BE2C (cell line): ENCODE results near the gene SIPA1L3.

ENCODE experiments used
- DNase-seq: peaks from one replicate; pipeline ENCODE4 v3.0.0-alpha.2; 2020
- H3K27me3 ChIP-seq: fragments of 250-450 bp; sonication (Bioruptor Pico); 2 replicates; pipeline ENCODE4 v1.5.1; 2020; ENCODE audit warnings: mild to moderate bottlenecking
- H3K36me3 ChIP-seq: fragments of 250-450 bp; sonication (Bioruptor Pico); 2 replicates; pipeline ENCODE4 v1.5.1; 2020; ENCODE audit warnings: mild to moderate bottlenecking
- H3K4me1 ChIP-seq: fragments of 250-450 bp; sonication (Bioruptor Pico); 2 replicates; pipeline ENCODE4 v1.5.1; 2020
- H3K4me3 ChIP-seq: 2 replicates; pipeline ENCODE4 v1.5.1; 2011; ENCODE audit warnings: low read depth, low read length
- H3K9me3 ChIP-seq: fragments of 250-450 bp; sonication (Bioruptor Pico); 2 replicates; pipeline ENCODE4 v1.5.1; 2020
- CTCF ChIP-seq: IDR thresholded peaks from 2 replicates; pipeline ENCODE4 v1.5.1; 2012; ENCODE audit warnings: mild to moderate bottlenecking, low read depth, low read length

The SIPA1L3 gene

GRCh38 chr19:38045554-38046253 is 138.7 kb downstream of the SIPA1L3 start:
- TF ChIP-seq CTCF: no peak
- DNase-seq: no peak
- H3K27me3 ChIP-seq: no peaks in the 10 kb centered on the region
- H3K36me3 ChIP-seq: no peaks in the 10 kb centered on the region
- no peaks in the 10 kb centered on the region for H3K4me1 ChIP-seq
- H3K4me3 ChIP-seq: no peak overlapping the region
- no peaks in the 10 kb centered on the region; the same call in 1 of the 2 replicates for H3K9me3 ChIP-seq

GRCh38 chr19:38046254-38047048 is 139.4 kb downstream of the SIPA1L3 start:
- H3K36me3 ChIP-seq: no peaks in the 10 kb centered on the region
- no peaks in the 10 kb centered on the region for H3K4me1 ChIP-seq
- H3K4me3 ChIP-seq: no peak overlapping the region
- no peak for TF ChIP-seq CTCF
- no peaks in the 10 kb centered on the region for H3K27me3 ChIP-seq
- H3K9me3 ChIP-seq: no peaks in the 10 kb centered on the region; the same call in 1 of the 2 replicates
- DNase-seq: no peak

- H3K4me3 ChIP-seq: no peak overlapping the region
- no peaks in the 10 kb centered on the region for H3K4me1 ChIP-seq
- no peaks in the 10 kb centered on the region for H3K36me3 ChIP-seq
- no peaks in the 10 kb centered on the region for H3K27me3 ChIP-seq
- DNase-seq: no peak
- H3K9me3 ChIP-seq: no peaks in the 10 kb centered on the region; the same call in 1 of the 2 replicates
- TF ChIP-seq CTCF: no peak
These were observed 140.0 kb downstream of the SIPA1L3 start for GRCh38 chr19:38047049-38047438.

GRCh38 chr19:38047641-38048040 is 140.6 kb downstream of the SIPA1L3 start:
- TF ChIP-seq CTCF: no peak
- H3K4me3 ChIP-seq: no peak overlapping the region
- DNase-seq: no peak
- H3K27me3 ChIP-seq: no peaks in the 10 kb centered on the region
- no peaks in the 10 kb centered on the region for H3K36me3 ChIP-seq
- H3K9me3 ChIP-seq: no peaks in the 10 kb centered on the region; the same call in 1 of the 2 replicates
- no peaks in the 10 kb centered on the region for H3K4me1 ChIP-seq

- no peaks in the 10 kb centered on the region for H3K36me3 ChIP-seq
- TF ChIP-seq CTCF: no peak
- no peaks in the 10 kb centered on the region for H3K4me1 ChIP-seq
- H3K9me3 ChIP-seq: no peaks in the 10 kb centered on the region
- H3K4me3 ChIP-seq: no peak overlapping the region
- DNase-seq: no peak
- H3K27me3 ChIP-seq: no peaks in the 10 kb centered on the region
These were observed 142.2 kb downstream of the SIPA1L3 start for GRCh38 chr19:38049105-38049649.
